GM10266 (cell line): ENCODE results near the gene ZNF683.

Source experiments
- DNase-seq: peaks from one replicate; pipeline ENCODE4 v3.0.0; 2012; ENCODE audit errors: extremely low spot score
- TF ChIP-seq, protein P1 (sequence below): IDR thresholded peaks from 2 replicates; pipeline ENCODE4 v1.5.1; 2012; ENCODE audit warnings: mild to moderate bottlenecking, low read depth; ENCODE audit not compliant: control insufficient read depth, insufficient read depth; ENCODE audit errors: missing control alignments

ZNF683 gene

DNA sequence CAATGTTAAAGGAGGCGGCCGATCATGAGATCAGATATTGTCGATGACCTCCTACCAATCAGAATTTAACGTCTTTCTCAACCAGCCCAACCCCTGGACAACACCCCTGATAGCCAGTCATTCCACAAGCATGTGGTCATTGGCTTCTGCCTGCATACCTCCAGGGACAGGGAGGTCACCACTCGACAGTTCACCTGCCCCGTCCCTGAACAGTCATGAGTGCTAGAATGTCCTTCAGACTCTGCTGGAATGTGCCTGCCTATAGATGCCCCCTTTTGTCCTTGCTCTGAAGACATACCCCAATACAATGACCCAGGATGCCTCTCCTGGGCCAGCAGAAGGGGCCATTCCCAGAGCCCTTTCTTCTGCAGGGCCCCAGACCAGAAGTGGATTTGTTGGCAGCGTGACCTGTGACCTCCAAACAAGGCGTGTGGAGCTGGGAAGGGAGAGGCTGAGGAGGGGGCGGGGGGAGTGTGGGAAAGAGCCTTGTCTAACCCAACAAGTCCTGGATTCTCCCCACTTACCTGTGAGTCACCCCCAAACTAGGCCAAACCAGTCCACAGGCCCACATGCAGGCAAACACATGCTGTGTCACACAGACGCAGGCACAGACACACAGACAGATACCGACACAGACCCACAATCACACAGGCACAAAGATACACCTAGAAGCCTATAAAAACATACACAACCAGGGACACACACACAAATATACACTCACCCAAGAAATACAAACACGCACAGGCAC, 20.8 kb downstream of the ZNF683 start:
- DNase-seq = no peak
- TF ChIP-seq, protein P1, sequence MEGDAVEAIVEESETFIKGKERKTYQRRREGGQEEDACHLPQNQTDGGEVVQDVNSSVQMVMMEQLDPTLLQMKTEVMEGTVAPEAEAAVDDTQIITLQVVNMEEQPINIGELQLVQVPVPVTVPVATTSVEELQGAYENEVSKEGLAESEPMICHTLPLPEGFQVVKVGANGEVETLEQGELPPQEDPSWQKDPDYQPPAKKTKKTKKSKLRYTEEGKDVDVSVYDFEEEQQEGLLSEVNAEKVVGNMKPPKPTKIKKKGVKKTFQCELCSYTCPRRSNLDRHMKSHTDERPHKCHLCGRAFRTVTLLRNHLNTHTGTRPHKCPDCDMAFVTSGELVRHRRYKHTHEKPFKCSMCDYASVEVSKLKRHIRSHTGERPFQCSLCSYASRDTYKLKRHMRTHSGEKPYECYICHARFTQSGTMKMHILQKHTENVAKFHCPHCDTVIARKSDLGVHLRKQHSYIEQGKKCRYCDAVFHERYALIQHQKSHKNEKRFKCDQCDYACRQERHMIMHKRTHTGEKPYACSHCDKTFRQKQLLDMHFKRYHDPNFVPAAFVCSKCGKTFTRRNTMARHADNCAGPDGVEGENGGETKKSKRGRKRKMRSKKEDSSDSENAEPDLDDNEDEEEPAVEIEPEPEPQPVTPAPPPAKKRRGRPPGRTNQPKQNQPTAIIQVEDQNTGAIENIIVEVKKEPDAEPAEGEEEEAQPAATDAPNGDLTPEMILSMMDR = no peak

DNA sequence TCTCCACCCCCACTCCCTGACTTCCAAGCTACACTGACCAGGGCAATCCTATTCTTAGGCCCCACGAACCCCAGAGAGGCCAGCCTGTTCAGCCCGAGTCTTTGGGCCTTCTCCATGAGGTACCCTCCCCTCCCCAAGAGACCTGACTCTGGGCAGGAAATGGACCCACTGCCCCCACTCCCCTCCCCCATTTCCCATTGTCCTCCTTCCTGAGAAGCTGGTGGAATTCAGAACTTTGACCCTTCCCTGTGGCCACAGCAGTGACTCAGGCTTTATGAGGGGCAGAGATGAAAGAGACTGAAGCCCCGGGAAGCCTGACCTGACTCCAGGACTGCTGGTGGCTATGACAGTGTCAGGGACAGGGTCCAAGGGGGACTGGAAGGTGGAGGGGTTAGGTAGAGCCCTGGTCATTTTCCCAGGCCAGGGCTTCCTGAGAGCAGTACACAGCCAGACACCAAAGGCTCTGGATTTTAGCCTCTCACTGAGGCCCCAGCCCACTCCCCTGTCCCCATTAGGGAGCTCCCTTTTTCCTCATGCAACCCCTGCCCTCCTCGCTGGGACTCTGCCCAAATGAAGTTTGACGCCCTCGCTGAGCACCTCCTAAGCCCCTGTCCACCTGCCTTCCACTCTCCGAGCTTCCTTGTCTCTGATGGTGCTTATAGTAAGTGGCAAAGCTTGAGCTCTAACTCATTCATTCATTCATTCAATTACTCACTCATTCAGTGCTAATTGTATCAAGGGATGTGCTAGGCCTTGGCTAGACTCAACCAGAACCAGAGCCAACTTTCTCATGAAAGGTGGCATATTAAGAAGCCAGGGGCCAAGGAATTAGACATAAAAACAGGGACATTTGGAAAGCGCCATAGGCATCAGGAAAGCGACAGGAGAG, 21.6 kb downstream of the ZNF683 start:
- TF ChIP-seq, protein P1 = no peak
- DNase-seq = no peak

DNA sequence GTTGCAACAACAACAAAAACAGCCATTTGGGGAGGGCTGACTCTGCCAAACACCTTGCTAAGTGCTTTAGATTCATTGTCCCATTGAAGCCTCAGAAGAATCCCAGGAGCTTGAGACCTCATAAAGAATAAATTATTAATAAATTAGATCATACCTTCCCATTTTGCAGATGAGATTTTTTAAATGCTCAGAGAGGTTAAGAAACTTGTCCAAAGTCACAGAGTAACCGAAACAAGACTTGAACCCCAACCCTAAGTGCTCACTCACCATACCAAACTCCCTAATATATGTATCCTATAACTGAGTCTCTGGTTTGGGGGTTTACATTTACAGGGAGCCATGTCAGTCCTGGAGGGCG, 22.2 kb downstream of the ZNF683 start:
- TF ChIP-seq, protein P1 = no peak

DNA sequence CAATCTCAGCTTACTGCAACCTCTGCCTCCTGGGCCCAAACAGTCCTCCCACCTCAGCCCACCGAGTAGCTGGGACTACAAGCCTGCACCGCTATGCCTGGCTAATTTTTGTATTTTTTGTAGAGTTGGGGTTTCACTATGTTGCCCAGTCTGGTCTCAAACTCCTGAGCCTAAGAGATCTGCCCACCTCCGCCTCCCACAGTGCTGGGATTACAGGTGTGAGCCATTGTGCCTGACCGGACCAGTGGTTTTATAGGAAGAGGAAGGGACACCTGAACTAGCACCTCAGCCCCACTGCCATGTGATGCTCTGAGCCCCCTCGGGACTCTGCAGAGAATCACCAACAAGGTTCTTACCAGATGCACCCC, 22.7 kb downstream of the ZNF683 start:
- DNase-seq = no peak
- TF ChIP-seq, protein P1 = no peak

More for the DNA sequence above, 22.2 kb downstream of the ZNF683 start:
- no peak for DNase-seq

DNA sequence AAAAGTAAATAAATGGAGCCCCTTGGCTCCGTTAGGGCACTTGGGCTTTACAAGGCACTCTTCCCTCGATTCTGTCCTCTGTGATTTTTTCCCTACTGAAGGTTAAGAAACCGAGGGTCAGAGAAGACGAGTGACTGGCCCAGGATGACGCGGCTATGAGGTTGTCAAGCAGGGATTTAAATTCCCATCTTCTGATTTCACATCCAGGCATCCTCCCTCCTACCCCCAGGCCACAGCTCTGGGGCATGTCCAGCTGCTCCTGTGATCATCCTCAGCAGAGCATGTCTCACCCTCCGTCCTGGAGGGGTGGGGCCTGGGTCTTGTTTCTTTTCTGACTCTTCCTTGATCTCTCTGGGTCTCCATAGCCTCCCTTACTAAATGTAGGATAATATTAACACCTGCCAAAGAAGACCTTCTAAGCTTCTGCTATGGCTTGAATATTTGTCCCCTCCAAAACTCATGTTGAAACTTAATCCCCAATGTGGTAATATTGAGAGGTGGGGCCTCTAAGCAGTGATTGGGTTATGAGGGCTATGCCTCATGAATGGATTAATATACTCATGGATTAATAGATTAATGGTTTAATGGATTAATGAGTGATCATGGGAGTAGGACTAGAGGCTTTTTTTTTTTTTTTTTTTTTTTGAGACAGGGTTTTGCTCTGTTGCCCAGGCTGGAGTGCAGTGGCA, 23.2 kb downstream of the ZNF683 start:
- TF ChIP-seq, protein P1 = no peak
- no peak for DNase-seq

DNA sequence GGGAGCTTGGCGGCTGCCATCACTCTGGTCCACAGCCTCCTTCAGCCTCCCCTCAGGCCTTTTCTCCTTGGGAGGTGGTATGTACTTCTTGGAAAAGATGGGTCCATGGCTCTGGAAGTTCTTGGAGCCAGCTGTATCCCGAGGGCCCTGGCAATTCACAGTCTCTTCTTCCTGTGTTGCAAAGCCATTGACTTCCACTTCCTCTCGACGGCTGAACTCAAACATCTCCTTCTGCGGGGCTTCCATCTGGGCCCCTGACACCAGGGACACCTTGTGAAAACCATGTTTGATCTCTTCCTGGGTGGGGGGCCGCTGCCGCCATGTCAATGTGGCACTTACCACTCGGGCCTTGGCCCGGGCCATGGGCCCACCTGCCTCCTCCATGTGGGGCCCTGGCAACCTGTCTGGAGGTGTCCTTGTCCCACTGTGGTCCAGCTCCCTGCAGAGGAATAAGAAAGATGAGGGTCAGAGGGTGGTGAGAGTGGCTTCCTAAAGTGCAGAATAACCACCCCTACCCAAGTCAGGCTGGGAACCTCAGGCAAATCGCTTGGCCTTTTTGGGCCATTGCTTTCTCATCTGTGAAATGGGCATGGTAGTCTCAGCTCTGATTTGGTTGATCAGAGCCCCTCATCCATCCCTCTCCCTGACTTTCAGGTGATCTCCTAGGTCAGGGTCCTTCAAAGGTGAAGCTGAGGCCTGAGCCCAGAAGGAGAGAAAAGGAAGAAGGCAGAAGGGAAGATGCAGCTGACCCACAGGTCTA, 26.1 kb downstream of the ZNF683 start:
- TF ChIP-seq, protein P1 = no peak

More for the DNA sequence above, 26.1 kb downstream of the ZNF683 start:
- no peak for DNase-seq
